COR-L47 (cell line): Measurements from ENCODE around the gene SLC12A5.
A peak's percentile ranks its signal among the peaks of the same experiment; 100 is the strongest.

Source experiments
- DNase-seq: peaks from one replicate; lab custom pipeline; 2025; lab: John Stamatoyannopoulos, UW

Gene SLC12A5

DNA sequence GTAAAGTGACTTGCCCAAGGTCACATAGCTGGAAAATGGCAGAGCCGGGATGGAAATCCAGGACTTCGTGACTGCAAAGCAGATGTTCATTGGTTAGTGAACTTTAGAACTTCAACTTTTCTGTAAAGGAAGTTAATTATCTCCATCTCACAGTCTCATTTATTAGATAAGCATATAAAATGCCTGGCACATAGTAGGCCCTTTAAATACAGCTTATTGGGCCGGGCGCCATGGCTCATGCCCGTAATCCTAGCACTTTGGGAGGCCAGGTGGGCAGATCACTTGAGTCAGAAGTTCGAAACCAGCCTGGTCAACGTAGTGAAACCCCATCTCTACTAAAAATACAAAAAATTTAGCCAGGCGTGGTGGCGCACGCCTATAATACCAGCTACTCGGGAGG, 22.1 kb upstream of the SLC12A5 start:
- DNase-seq, result no peak

DNA sequence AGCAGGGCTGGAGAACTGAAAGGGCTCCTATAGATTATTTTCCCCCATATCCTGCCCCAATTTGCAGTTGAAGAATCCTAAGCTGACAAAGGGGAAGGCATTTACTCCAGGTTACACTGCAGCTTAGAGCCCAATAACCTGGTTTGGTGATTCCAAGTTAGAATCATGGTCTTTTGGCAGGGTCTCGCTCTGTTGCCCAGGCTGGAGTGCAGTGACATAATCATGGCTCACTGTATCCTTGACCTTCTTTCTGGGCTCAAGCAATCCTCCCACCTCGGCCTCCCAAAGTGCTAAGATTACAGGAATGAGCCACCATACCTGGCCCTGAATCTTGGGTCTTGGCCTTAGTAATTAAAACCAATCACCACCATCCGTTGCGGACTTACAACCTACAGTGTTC, 21.3 kb upstream of the SLC12A5 start:
- DNase-seq, result no peak

DNA sequence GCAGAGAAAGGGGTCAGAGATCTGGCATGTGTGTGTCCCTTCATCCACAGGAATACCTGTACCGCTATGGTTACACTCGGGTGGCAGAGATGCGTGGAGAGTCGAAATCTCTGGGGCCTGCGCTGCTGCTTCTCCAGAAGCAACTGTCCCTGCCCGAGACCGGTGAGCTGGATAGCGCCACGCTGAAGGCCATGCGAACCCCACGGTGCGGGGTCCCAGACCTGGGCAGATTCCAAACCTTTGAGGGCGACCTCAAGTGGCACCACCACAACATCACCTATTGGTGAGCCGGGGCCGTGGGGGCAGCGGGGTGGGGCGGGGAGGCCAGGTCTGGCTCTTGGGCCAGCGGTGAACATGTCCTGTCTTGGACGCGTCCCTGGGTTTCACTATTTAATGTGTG, 19.2 kb upstream of the SLC12A5 start:
- no peak for DNase-seq

DNA sequence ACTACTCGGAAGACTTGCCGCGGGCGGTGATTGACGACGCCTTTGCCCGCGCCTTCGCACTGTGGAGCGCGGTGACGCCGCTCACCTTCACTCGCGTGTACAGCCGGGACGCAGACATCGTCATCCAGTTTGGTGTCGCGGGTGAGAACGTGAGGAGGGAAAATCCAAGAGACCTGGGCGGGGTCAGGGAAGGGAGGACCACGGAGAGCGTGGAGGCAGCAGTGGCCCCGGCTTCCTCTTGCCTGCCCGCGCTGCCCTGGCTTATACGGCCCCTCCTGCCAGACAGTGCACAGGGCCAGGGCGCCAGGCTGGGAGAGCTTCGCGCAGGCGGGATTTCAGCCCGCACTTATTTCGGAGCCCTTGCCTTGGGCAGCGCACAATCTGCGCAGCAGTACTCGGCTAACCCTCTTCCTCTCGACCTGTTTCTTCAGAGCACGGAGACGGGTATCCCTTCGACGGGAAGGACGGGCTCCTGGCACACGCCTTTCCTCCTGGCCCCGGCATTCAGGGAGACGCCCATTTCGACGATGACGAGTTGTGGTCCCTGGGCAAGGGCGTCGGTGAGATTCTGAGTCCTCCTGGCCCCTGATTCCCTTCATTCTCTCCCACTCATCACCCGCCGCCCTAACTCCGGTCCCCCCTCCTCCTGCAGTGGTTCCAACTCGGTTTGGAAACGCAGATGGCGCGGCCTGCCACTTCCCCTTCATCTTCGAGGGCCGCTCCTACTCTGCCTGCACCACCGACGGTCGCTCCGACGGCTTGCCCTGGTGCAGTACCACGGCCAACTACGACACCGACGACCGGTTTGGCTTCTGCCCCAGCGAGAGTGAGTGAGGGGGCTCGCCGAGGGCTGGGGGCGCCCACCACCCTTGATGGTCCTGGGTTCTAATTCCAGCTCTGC, 18.3 kb upstream of the SLC12A5 start:
- DNase-seq, result no peak

DNA sequence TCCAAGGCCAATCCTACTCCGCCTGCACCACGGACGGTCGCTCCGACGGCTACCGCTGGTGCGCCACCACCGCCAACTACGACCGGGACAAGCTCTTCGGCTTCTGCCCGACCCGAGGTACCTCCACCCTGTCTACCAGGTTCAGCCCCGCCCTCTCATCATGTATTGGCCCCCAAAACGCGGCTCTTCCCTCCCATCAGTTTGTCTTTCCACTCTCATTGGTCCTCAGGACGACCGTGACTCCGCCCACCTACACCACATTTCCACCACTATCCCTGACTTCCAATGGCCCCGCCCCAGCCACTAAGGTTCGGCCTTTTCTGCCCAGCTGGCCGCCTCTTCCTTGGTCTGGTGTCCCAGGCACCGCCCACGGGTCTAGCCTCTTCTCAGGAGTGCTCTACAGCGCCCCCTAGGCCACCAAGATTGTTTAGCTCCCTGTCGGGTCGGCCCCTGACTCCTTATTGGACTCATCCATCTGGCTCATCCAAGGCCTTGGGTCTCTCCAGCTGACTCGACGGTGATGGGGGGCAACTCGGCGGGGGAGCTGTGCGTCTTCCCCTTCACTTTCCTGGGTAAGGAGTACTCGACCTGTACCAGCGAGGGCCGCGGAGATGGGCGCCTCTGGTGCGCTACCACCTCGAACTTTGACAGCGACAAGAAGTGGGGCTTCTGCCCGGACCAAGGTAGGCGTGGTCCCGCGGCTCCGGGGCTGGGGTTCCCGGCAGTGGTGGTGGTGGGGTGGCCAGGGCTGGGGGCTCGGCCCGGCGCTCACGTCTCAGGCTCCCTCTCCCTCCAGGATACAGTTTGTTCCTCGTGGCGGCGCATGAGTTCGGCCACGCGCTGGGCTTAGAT, 17.2 kb upstream of the SLC12A5 start:
- DNase-seq, result no peak

DNA sequence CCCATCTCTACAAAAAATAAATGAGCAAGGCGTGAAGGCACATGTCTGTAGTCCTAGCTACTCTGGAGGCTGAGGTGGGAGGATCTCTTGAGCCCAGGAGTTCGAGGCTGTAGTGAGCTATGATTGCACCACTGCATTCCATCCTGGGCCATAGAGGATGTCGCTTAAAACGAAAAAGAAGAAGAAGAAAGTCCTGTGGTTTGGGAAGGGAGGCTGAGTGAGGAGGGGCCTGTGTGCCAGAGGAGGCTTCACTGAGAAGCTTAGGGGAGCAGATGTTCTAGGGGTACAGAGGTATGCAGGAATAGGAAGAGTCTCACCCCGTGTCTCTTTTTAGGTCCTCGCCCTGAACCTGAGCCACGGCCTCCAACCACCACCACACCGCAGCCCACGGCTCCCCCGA, 16.1 kb upstream of the SLC12A5 start:
- no peak for DNase-seq

DNA sequence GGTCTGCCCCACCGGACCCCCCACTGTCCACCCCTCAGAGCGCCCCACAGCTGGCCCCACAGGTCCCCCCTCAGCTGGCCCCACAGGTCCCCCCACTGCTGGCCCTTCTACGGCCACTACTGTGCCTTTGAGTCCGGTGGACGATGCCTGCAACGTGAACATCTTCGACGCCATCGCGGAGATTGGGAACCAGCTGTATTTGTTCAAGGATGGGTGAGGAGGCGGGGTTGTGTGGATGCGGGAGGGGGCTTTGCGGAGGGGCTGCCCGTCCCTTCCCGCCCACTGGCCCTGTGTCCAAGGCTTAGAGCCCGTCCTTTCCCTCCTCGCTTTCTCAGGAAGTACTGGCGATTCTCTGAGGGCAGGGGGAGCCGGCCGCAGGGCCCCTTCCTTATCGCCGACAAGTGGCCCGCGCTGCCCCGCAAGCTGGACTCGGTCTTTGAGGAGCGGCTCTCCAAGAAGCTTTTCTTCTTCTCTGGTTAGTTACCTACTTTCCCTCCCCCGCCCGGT, 15.6 kb upstream of the SLC12A5 start:
- no peak for DNase-seq

DNA sequence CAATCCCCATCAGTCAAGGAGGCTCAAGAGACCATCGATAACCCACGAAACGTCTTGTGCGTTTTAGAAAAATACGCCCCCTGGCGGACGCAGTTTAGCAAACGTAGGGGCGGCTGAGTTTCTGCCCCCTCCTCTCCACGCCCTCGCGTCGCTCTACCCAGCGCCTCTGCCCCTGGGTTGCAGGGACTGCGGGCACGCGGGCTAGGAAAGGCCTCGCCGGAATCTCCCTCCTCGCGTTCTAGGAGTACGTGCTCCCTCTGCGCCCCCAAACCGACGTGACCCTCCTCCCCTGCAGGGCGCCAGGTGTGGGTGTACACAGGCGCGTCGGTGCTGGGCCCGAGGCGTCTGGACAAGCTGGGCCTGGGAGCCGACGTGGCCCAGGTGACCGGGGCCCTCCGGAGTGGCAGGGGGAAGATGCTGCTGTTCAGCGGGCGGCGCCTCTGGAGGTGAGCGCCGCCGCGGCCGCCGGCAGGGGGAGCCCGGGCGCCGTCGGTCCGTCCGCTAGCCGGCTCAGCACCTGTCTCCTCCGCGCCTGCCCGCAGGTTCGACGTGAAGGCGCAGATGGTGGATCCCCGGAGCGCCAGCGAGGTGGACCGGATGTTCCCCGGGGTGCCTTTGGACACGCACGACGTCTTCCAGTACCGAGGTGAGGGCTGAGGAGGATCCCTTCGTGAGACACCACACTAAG, 15.0 kb upstream of the SLC12A5 start:
- DNase-seq, result peak; percentile 90

DNA sequence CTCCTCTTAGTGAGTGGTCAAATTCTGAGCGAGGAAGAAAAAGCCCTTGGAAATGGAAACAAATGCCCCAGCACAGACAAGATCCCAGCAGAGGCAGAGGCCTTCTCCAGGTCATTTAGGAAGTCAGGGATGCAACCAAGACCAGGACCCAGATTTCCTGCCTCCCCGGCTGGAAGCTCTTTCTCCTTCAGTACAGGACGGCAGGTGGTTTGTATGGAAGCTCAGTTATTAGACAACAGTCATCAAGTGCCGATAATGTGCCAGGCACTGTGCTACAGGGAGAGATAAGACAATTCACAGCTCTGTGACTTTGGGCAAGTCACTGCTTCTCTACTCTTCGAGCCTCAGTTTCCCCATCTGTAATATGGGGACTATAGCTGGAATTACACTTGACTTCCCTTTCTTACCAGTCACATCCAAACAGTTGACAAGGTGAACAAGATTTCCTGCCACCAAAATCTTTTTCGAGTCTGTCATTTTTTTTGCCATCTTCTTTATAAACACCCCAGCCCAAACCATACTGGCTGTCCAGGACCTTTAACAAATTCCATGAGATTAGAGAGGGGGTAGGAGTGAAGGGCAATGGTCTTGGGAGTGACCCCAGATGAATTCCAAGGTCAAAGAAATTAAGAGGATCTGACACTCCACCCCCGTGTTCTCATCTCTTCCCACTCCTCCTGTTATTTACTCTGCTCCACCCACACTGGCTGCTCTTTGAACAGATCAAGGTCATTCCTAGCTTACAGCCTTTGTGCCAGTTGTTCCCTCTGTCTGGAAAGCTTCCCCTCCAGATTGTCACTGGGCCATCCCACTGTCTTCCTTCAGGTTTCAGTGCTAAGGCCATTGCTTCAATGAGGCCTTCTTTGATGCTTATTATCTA, 14.3 kb upstream of the SLC12A5 start:
- DNase-seq, result no peak

DNA sequence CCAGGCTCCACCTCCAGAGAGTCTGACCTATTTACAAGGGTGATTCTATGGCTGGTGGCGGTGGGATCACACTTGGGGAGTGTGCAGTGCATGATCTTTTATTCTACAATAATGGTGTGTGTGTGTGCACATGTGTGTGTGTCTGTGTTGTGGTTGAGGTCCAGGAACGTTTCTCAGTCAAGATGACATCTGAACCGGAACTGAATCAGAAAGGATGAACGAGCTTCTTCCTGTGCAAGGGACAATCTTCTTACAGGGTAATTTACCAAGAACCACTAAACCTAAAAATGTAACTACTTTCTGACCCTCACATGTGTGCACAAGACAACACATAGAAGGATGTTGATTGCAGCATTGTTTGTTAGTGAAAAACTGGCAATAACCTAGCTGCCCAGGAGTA, 11.7 kb upstream of the SLC12A5 start:
- no peak for DNase-seq

DNA sequence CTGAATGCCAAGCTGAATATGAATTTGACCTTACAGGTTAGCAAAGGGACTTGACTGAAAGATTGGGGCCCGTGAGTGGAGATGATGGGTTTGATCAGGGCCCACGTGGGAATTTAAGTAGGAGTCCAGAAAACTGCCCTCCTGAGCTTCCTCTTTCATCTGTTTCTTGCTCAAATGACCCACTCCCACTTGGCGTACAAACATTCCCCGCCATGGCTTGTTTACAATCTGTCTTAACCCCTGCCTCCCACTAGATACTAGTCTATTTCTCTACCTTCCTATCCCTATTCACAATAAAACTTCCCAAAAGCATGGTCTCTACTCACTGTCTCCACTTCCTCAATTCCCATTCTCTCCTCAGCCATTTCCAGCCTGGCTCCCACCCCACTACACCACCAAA, 10.9 kb upstream of the SLC12A5 start:
- no peak for DNase-seq

DNA sequence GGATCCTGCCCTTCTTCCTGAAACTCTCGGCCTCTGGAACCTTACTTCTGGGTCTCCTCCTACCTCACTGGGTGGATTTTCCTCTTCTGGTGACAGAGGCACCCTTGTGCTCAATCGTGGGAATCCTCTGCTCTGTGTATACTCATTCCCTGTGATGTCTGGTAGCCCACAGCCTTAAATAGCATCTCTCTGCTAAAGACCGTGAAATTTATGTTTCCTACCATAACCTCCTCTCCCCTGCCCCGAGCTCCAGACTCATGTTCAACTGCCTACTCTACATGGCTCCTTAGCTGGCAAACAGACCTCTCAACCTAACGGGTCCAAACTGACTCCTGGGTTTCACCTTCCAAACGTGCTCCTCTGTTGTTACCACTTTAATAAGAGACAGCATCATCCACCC, 10.4 kb upstream of the SLC12A5 start:
- no peak for DNase-seq

DNA sequence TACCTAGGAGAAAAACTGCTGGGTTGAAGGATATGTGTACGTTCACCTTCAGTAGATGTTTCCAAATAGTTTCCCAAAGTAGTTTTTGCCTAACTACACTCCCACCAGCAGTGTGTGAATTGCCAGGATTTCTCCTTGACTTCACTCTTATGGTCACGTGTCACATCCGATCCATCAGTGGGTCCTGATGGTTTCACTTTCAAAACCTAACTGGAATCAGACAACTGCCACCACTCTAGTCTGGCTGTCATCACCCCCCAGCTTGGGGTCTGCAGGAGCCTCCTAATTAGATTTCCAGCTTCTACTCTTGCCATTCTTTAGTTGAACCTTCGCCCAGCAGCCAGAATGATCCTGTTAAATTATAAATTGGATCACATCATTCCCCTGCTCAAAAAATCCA, 8.5 kb upstream of the SLC12A5 start:
- no peak for DNase-seq

DNA sequence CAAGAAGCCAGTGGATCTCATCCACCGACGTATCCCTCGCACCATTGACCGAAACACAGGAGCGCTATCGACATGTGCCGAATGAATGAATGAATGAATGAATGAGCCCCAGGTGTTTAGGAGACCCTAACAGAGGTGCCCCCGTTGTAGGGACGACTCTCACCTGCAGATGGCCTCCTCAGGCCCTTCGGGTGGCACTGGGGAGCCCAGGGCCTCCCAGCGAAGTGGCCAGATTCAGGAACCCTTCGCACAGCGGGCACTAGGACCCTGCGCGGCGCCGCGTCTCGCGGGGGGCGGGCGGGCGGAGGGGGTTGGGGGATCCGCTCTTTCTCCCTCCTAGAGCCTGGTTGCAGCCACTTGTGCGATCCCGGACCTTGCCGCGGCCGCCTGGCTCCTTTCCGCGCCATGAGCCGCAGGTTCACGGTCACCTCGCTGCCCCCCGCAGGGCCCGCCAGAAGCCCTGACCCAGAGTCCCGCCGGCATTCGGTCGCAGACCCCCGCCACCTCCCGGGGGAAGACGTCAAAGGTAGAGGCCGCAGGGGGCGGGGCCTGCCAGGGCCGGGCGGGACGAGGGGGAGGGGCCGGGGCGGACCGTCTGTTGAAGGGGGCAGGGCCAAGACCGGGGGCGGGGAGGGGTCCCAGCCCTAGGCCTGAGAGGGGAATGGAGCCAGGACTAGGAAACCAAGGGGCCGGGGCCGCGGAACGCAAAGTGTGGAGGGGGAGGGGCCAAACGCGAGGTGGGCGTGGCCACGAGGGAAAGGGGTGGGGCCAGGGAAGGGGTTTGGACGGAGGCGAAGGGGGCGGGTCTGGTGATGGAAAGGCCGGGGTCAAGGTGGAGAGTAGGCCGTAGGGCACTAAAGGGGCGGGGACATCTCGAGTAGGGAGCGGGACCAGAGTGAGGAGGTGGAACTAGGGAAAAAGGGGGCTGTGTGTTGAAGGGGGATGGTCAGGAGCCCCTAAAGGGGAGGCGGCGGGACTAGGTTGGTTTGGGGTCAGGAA, 7.4 kb upstream of the SLC12A5 start:
- DNase-seq, result peak; percentile 59

DNA sequence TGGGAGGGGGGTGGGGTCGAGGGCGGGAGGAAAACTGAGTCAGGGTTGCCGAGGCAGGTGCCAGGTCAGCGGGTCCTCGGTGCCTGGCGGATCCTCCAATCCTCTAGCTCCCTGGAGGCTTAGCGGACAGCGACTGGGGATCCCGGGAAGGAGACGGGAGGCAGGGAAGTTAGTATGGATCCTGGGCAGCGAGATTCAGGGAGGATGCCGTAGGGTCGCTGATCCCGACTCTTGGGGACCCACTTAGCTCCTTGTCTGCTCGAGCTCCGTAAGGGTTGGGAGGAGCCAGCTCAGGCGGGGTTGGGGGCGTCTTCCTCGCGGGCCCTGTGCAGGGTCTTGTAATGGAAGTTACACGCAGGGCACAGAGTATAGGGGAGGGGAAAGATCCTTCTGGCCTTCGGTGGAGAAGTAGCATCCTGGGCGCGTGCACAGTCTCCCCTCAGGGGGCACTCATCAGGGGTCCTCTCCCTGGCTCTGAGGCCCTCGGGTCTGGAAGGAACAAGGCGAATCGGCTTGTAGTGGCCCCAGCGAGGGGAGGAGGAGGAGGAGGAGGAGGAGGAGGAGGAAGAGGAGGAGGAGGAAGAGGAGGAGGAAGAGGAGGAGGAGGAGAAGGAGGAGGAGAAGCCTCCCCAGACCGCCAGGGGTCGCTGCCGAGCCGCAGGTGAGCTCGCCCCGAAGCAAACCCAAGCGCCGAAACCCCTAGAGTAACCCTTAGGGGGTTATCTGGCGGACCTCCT, 6.4 kb upstream of the SLC12A5 start:
- peak; percentile 66 for DNase-seq

DNA sequence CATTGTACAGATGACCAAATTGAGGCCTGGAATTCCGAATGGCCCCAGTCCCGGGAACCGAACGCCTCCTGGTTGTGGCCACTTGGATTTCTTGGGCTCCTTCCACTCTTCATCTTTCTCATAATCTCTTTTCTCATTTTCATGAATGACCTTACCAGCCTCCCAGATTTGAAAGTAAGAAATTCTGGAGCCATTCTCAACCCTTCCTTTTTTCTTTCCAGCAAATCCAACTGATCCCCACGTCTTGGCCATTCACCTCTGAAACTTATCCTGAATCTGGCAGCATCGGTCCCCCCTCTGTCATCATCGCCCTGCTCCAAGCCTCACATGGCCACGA, 5.9 kb upstream of the SLC12A5 start:
- DNase-seq, result no peak

DNA sequence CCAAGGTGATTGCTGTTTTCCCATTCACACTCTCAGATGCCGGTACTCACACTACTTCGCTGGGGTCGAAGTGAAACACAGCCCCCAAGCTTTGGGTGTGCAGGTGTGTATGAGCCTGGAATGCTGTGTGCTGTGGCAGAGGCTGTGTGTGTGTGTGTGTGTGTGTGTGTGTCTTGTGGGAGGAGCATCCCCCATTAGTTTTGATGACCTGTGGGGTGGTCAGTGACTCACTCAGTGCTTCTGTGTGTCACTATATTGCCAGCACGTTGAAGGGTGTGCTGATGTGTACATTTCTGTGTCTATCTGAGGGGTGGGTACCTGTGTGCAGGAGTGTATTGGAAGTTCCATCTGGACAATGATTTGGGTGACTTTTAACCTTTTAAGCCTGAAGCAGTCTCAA, 5.0 kb upstream of the SLC12A5 start:
- no peak for DNase-seq

DNA sequence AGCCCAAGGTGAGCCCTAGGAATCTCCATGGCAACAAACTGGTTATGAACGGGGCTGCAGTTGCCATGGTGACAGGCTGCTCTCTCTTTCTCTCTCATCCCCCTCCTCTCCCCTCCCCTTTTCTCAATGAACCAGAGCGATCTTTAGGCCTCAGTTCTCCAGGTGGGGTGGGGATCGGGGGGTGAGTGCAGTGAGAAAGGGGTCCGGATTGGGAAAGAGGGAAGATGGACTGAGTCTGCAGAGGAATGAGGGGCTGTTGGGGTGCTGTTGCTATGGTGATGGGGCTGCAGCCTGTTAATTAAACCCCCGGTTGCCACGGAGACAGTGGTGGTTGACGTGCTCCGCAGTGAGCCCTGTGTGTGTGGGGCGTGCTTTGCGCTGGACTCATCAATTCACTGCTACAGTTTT, 3.6 kb upstream of the SLC12A5 start:
- no peak for DNase-seq

DNA sequence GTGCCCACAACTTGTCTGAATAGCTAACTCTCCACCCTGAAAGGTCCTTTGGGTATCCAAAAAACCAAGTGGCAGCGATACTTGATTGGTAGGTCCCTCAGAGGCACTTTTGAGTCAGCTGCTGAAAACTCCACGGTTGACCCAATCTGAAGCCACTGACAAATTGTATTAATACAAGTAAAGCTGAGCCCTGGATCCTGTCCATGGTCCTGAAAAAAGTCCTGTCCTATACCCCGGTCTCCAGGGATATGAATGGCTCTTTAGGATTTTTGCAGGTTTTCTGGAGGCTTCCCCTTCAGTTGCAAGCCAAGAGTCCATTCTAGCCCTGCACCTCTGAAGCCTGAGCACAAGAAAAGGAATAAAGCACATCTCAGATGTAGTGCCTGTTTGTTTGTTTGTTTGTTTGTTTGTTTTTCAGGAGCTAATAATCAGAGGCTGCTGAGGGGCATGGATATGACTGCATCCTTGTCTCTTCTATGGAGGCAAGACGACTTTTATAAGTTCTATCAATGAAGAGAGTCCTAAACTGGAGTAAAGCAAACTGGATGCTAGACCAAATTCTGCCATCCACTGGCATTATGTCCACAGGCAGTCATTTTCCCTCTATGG, 1.7 kb upstream of the SLC12A5 start:
- no peak for DNase-seq
